ENCODE data around the gene GLO1. TPM values are rescaled to one million over a fixed set of nuclear protein-coding genes. Genes with fewer than 3 reads are reported as not detected.

The GLO1 gene
- total RNA-seq, 1 experiment from 2014 or later, result 155 TPM

DNA sequence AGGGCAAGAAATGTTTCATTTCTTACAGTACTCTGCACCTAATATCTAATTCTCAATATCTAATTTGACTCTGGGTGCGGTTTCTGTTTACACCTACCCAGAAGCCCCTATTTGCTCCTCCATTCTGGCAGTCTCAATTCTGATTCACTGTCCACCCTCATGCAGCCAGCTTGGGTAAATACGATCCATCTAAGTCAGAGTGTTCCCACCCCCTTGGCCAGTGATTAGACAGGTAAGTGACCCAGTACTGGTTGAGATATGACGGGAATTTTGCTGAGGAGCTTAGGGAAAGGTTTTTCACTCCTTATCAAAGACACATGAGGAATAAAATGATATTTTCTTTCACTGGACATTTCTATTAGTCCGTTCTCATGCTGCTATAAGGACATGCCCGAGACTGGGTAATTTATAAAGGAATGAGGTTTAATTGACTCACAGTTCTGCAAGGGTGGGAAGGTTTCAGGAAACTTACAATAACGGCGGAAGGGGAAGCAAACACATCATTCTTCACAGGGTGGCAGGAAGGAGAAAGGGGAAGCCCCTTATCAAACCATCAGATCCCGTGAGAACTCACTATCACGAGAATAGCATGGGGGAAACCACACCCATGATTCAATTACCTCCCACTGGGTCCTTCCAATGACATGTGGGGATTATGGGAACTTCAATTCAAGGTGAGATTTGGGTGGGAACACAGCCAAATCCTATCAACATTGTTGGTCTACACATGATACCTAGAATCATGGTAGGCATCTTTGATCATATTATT, 29.4 kb downstream of the GLO1 start:
- Mint-ChIP-seq H3K9me3 (ENCODE audit: unreplicated experiment) (no peaks in the 10 kb centered on the region), H3K27ac (ENCODE audit: unreplicated experiment) (no peak overlapping the region), H3K27me3 (ENCODE audit: insufficient read depth, unreplicated experiment) (no peaks in the 10 kb centered on the region), H3K4me1 (ENCODE audit: low read depth, unreplicated experiment) (no peaks in the 10 kb centered on the region), H3K36me3 (ENCODE audit: insufficient read depth, unreplicated experiment) (peaks cover 26% of the 10 kb centered on the region), H3K4me3 (ENCODE audit: unreplicated experiment) (no peak overlapping the region)
- Histone ChIP-seq H3K27me3 (replicated peaks; ENCODE audit: control insufficient read depth, insufficient read depth, low read length) (no peaks in the 10 kb centered on the region), H3K36me3 (ENCODE audit: control insufficient read depth, insufficient read depth, low read length) (no peaks in the 10 kb centered on the region; the same call in none of the 2 replicates), H3K9me3 (no peaks in the 10 kb centered on the region), H3K4me3 (ENCODE audit: low read depth, low read length) (no peak overlapping the region), H3K4me1 (no peaks in the 10 kb centered on the region)
- ChIA-PET CTCF (no interaction called here), POLR2A (interaction anchor here (0.6 kb wide), 1 partner anchor 34 kb away, joined by 3 read pairs; no protein-coding TSS in a partner anchor)
- BruUV-seq (replicated peaks), result no TSS peak
- DNase-seq, result no peak
- TF ChIP-seq CTCF (IDR thresholded peaks at IDR 0.05; ENCODE audit: insufficient read depth in 1 of 2, low read depth in 1 of 2, low read length in 1 of 2, severe bottlenecking in 1 of 2, unreplicated experiment in 1 of 2), result no peak
- intact Hi-C loops (cut with micrococcal nuclease; ENCODE audit: unreplicated experiment), result loop anchor here (2.0 to 10.0 kb wide), 4 partner anchors 86 to 261 kb away; no protein-coding TSS in a partner anchor

DNA sequence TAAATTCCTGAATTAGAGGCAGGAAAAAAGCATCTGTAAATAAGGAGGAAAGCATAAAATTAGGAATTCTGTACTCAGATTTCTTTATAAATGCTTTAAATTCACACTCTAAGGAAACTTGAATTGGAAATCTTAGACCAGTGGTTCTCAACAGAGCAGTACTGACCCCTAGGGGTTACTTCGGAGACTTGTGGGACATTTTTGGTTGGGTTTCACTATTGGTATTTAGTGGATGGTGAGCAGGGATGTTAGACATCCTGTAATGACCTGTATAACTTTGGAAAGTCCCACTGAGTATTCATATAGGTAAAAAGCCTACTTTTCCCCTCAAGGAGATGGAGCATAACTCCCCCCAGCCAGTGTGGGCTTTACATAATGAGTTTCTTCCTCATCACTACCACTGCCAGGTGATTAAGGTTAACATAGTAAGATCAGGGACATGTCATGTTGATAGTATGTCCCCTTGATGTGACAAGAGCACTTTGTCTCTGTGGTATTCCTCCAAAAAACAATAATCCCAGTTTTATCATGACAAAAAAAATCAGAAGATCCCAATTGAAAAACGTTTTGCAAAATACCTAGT, 31.0 kb downstream of the GLO1 start:
- no peaks in the 10 kb centered on the region for H3K9me3 ChIP-seq
- ChIA-PET POLR2A (no interaction called here), CTCF (no interaction called here)
- H3K36me3 ChIP-seq (ENCODE audit: control insufficient read depth, insufficient read depth, low read length), result no peaks in the 10 kb centered on the region; the same call in 1 of the 2 replicates
- intact Hi-C loops (cut with micrococcal nuclease; ENCODE audit: unreplicated experiment), result loop anchor here (2.0 to 10.0 kb wide), 4 partner anchors 85 to 263 kb away; no protein-coding TSS in a partner anchor
- H3K4me3 ChIP-seq (ENCODE audit: low read depth, low read length), result no peak overlapping the region
- no peaks in the 10 kb centered on the region for H3K4me1 ChIP-seq
- H3K27ac Mint-ChIP-seq (ENCODE audit: unreplicated experiment), result no peak overlapping the region
- peaks cover 13% of the 10 kb centered on the region for H3K36me3 Mint-ChIP-seq (ENCODE audit: insufficient read depth, unreplicated experiment)
- no peaks in the 10 kb centered on the region for H3K4me1 Mint-ChIP-seq (ENCODE audit: low read depth, unreplicated experiment)
- TF ChIP-seq CTCF (IDR thresholded peaks at IDR 0.05; ENCODE audit: insufficient read depth in 1 of 2, low read depth in 1 of 2, low read length in 1 of 2, severe bottlenecking in 1 of 2, unreplicated experiment in 1 of 2), result peak; percentile 70 to 73
- H3K9me3 Mint-ChIP-seq (ENCODE audit: unreplicated experiment), result no peaks in the 10 kb centered on the region
- DNase-seq, result peak in 1 of 2 experiments; percentile 59
- no peaks in the 10 kb centered on the region for H3K27me3 Mint-ChIP-seq (ENCODE audit: insufficient read depth, unreplicated experiment)
- no peak overlapping the region for H3K4me3 Mint-ChIP-seq (ENCODE audit: unreplicated experiment)
- no peaks in the 10 kb centered on the region for H3K27me3 ChIP-seq (replicated peaks; ENCODE audit: control insufficient read depth, insufficient read depth, low read length)
- BruUV-seq (replicated peaks), result no TSS peak

DNA sequence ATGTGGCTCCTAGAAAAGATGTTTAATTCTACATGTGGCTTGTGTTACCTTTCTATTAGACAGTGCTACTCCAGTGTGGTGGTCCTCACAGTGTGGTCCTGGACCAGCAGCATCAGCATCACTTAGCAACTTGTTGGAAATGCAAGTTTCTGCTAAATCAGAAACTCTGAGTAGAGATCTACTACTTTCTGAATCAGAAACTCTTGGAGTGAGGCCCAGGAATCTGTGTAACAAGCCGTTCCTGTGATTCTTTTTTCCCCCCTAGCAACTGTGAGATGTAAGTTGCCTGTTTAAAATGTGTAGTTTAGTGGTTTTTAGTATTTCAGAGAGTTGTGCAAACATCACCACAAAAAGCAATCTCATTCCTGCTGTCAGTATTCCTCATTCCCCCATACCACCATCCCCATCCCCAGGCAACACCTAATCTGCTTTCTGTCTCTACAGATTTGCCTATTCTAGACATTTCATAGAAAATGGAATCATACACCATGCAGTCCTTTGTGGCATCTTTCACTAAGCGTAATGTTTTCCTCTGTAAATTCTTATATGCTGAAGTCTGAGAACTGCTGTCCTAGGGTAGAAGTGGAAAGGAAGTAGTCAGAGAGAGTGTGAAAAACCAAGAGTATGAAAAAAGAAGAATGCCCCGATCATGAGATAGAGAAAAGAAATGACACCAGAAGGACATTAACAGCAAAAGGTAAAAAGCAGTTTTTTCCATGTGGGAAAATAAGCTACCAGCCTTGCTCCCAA, 44.4 kb downstream of the GLO1 start:
- Mint-ChIP-seq H3K27me3 (ENCODE audit: insufficient read depth, unreplicated experiment) (no peaks in the 10 kb centered on the region), H3K4me3 (ENCODE audit: unreplicated experiment) (no peak overlapping the region), H3K36me3 (ENCODE audit: insufficient read depth, unreplicated experiment) (peaks cover 9% of the 10 kb centered on the region), H3K27ac (ENCODE audit: unreplicated experiment) (no peak overlapping the region), H3K9me3 (ENCODE audit: unreplicated experiment) (peaks cover 5% of the 10 kb centered on the region), H3K4me1 (ENCODE audit: low read depth, unreplicated experiment) (no peaks in the 10 kb centered on the region)
- POLR2A ChIA-PET, result no interaction called here
- DNase-seq, result no peak
- Histone ChIP-seq H3K9me3 (no peaks in the 10 kb centered on the region), H3K4me3 (ENCODE audit: low read depth, low read length) (no peak overlapping the region), H3K36me3 (ENCODE audit: control insufficient read depth, insufficient read depth, low read length) (no peaks in the 10 kb centered on the region), H3K27me3 (replicated peaks; ENCODE audit: control insufficient read depth, insufficient read depth, low read length) (no peaks in the 10 kb centered on the region), H3K4me1 (no peaks in the 10 kb centered on the region)
- no TSS peak for BruUV-seq (replicated peaks)
- TF ChIP-seq CTCF (IDR thresholded peaks at IDR 0.05; ENCODE audit: insufficient read depth in 1 of 2, low read depth in 1 of 2, low read length in 1 of 2, severe bottlenecking in 1 of 2, unreplicated experiment in 1 of 2), result no peak
- CTCF ChIA-PET, result no interaction called here
- intact Hi-C loops (cut with micrococcal nuclease; ENCODE audit: unreplicated experiment), result no loop called here

All from Caco-2 (cell line).